CMK (cell line): ENCODE results near the gene SCUBE3.
A peak's percentile ranks its signal among the peaks of the same experiment; 100 is the strongest.

Experiments used
- DNase-seq: peaks from one replicate; pipeline ENCODE4 v3.0.0-alpha.2; 2010; ENCODE audit warnings: low read depth

SCUBE3 gene

DNA sequence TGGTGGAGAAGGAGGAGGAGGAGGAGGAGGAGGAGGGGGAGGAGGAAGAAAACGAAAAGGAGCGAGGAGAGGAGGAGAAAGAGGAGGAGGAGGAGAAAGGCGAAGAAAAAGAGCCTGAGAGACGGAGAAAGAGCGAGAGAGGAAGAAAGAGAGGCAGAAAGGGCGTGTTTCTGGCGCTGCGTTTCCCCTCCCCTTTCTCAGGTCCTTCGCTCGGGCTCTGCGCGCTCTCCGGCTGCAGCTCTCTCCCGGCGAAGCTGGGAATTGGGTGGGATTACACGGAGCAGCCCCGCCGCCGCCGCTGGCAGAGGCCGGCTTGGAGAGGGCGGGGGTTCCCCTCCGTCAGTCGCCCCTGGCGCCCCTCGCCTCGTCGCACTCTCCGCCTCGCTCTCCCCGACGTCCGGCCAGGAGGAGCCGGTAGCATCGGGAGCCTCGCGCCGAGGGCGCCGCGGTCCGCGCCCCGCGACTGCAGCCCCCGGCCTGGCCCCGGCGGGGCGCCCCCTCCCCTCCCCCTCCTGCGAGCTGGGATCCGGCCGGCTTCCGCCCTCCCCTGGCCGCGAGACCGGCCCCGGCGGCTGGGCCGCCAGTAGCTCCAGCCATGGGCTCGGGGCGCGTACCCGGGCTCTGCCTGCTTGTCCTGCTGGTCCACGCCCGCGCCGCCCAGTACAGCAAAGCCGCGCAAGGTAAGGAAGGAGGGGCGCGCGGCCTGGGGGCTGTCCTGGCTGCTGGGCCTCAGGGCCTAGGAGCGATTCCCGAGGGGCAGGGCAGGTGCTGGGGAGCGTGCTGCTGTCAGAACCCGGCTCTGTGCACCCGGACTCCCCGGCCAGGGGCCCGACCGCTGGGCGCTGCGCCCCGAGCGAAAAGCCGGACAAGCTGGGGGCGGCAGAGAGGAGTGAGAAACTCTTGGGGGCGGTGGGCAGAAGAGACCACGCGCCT, at the start of gene SCUBE3:
Gene SCUBE3, plus strand, starts transcription at position 133 of the 933 bp plus-strand sequence. Its CDS starts 463 bp downstream, at position 596.
- no peak for DNase-seq

DNA sequence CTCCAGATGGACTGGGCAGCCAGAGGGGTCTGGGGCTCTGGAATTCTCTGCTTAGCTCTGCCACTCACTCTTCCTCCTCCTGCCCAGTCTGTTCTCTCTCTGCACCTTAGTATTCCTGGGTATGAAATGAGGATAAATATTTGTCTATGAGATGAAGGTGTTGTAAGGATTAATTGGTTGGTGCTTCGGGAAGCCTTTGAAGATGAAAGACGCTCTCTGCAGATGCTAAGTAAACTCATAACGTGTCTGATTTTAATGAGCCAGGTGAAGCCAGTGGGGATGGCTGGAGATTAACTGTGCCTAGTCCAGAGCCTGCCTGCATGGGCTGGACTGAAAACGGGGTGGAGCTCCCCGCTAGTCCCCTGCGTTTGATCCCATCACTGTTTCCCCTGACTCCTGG, 49.5 kb upstream of the SCUBE3 start:
- DNase-seq: no peak

DNA sequence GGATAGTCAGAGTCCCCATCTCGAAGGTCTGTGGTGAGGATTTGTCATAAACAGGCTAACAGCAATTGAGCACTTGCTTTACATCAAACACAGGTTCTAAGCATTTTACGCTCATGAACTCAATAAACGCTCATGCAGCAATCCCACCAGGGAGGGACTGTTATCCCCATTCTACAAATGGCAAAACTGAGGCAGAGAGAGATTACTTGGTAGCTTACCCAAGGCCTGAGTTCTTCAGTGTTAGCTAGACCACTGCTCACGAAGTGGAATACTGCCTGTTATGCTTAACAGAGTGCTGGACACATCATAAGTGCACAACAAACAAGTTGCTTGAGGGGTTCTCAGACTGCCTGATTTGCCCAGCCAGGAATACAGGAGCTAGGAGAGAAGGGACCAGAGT, 48.9 kb upstream of the SCUBE3 start:
- no peak for DNase-seq

DNA sequence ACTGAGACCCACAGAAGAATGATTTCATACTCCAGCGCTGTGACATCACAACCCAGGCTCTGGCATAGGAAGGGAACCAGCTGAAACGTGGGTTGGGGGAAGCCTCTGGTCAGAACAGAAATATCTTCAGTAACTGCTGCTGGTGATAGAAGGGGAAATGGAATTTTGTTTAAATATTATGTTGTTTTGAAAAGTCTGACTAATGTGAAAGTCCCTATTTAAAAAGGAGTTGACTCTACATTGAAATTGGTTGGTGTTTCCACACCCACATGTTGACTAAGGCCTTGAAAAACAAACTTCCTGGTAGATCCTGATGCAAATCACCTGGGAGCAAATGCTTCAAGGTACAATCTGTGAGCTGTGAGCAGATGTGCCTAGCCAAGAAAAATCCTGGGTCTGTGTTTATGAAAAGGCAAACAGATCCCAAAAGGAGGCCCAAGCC, 48.1 kb upstream of the SCUBE3 start:
- DNase-seq: no peak

DNA sequence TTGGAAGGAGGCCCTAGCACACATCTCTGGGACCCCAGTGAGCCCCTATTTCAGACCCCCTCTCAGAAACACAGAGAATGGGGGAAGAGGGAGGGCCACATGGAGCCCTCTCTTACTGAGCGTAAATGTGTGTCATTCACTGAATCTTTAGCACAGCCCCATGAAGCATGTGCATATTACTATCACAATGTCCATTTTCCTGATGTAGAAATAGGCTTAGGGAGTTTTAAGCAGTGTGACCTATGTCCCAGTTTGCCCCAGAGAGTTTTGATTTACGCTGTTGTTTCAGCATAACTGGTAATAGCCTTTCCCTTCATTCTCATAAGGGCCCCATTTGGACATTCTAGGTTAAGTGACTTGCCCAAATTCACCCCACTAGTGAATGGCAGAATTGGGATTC, 47.6 kb upstream of the SCUBE3 start:
- DNase-seq: no peak

DNA sequence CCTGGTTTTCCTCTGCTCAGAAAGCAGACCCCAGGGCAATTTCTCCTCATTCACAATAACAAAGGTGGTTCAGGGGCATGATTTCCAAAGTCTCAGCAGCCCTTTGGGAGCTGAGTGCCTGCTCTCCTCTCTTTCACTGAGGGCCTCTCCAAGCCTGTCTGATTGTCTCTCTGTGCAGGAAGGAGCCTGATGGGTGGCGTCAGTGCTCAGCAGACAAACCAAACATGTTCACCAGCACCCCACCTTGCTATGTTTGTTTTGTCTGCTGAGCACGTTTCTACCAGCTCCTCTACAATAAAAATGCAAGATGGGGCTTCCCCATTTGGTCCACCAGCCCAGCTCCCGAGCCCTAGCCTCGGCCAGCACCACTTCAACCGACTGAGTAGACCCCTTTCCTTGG, 47.2 kb upstream of the SCUBE3 start:
- no peak for DNase-seq

DNA sequence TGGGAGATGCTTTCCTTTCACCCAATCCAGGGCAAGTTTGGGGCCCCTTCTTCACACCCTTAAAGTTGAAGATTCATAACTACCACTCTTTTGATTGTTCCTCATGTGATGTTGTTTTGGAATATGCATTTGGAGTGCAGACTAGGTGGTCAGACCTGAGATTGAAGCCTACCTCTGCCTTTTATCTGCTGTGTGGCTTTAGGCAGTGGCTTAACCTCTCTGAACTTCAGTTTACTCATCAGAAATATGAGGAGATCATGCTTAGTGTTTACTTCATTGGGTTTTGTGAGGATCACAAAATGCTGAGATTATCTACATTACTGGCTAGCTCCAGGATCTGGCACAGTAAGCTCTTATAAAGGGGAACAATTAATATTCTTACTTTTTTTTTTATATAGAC, 46.3 kb upstream of the SCUBE3 start:
- no peak for DNase-seq

DNA sequence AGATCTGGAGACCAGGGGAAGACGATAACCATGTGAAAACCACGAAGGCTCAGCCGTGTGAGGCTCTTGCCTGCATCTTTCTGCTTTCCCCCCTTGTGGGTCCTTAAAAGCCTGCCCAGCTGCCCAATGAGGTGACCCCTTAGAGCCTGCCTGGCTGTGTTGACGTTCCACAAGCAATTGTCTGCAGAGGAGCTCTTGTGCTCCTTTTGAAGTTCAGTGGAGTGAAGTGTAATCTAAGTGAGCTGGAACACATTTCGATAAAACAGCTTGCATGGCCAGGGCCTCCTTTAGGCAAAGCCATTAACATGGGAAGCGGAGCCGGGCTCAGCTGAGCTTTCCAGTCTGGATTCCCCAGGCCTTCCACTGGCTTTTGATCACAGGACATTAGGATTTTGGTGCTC, 45.3 kb upstream of the SCUBE3 start:
- DNase-seq: no peak

DNA sequence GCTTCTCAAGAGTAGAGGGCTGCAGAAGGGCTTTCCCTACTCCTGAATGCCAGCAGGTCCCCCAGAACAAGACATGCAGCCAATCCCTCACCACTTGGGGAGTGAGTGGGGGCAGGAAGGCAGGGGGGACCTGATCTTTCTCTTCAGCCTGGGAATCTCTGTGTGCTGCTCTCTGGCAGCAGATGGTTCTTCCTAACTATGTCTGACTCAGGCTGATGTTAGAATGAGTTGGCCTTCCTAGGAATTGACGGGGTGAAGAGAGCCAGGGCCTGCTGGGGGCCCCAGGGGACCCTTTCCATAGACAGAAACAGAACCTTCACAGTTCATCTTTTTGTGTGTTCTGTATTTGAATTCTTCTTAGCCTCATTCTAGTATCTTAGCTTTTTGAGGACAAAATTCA, 43.6 kb upstream of the SCUBE3 start:
- DNase-seq: no peak

DNA sequence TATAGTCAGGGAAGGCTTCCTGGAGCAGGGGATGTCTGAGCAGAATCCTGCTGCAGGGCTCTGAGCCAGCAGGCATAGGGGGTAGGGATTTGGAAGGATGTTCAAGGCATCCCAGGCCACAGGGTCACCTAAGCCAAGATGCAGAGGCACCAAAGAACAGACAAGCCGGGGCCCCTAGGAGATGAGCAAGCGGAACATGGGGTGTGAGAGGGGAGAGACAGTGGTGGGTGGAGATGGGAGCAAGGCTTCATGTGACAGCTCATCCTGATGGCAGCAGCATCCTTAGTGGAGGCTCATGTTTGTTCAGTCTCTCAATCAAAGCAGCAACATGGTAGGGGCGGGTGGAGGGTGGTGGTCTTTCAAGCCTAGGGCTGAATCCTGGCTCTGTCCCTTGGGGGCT, 42.9 kb upstream of the SCUBE3 start:
- DNase-seq: no peak

DNA sequence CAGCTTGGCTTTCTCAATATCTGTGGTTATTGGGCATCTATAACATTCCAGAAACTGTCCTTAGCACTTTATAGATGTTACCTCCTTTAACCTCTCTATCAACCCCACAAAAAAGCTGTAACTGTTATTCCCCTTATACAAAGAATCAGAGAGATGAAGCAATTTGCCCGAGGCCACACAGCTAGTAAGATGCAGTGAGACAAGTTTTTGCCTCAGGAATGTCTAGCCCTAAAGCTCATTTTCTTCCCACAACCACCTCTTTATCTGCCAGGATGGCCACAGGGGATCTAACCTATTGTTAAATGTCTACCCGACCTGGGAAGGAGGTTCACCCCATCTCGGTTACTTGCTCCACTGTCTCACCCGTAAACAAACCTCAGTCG, 40.7 kb upstream of the SCUBE3 start:
- no peak for DNase-seq

DNA sequence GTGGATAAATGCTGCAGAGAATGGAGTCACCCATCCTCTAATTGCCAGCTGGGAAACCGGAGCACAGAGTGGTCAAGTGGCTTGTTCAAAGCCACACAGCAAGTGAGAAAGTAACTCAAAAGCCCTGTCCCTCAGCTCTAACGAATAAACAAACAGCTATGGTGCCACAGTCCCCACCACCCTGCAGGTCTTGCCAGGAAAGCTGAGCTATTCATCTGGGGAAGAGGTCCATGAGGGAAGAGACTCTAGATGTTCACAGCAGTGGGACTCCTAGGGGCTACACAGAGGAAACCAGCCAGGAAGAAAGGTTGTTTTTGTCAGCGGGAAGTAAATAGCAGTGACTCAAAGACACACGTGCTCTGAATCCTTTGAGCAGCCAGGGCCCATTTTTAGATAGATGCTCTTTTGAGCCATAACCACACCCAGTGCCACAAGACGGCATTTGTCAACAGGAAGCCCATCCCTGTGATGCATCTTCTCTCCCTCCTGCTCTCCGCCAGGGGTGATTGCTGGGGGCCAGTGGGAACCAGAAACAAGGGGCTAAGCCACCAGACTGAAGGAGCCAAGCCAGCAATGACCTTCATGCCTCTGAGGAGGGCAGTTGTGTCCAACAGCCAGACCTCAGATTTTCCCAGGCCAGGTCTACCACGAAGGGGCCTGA, 40.2 kb upstream of the SCUBE3 start:
- DNase-seq: no peak

DNA sequence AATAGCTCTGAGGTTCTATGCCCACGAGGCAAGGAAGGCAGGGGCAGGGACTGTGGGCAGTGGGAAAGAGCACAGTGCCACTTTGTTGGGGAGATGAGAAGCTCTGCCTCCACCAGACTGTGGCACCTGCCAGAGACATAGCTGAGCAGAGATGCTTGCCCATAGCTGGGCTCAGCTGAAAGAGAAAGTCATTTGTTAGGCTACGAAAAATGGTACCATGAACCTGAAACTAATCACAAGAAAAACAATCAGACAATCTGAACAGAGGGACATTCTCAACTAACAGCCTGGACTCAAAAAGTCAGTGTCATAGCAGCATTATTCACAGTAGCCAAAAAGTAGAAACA, 39.7 kb upstream of the SCUBE3 start:
- no peak for DNase-seq

DNA sequence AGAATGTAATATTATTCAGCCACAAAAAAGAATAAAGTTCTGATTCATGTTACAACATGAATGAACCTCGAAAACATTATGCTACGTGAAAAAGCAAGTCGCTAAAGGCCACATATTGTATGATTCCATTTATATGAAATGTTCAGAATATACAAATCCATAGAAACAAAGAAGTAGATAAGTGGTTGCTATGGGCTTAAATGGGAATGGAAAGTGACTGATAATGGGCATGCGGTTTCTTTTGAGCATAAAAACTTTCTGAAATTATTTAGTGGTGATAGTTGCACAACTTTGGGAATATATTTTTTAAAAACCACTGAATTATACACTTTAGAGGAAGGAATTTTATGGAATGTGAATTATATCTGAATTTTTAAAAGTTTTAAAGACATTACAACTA, 39.3 kb upstream of the SCUBE3 start:
- DNase-seq: no peak

DNA sequence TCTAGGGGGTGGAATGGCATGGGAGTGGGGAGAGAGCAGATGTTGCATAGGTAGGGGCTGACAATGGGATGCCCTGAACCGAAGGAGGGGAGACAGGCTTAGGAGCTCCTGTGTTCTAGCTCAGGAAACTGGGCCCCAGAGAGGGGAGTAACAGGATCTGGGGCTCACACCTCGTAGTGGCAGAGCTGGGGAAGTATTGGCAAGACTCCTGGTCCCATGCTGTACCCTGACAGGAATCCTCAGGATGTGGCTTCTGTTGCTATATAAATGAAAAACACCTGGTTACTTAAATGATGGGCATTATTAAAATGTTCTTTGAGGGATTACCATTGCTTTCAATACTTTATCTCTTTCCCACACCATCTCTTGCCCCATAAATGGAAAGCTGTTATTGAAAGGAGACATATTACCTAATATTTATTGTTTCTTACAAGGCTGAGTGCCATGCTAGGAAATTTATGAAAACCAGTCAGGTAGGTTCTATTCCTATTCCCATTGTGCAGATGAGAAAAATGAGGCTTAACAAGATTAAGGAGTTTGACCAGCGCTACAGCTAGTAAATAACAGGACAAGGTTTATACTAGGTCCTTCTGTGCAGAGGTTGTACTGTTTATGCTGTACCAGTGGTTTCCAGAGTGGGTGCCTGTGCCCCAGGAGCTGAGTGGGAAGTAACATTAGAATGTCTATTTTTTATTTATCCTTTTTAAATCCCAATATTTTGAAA, 37.3 kb upstream of the SCUBE3 start:
- no peak for DNase-seq

DNA sequence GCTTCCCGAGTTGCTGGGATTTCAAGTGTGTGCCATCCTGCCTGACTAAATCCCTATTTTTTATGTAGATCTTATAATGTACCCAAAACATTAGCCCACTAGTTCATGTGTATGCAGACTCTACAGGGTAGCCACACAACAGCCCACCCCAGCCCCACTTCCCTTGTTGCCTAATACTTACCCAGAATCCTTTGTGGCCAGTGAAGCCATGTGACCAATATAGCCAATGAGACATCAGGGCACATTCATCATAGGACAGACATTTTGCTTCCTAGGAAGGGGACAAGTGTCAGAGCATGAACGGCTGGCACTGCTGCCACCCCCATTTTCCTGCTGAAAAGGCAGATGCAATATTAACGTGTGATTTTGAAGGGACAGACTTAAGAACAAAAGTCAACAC, 36.6 kb upstream of the SCUBE3 start:
- DNase-seq: peak; percentile 3

DNA sequence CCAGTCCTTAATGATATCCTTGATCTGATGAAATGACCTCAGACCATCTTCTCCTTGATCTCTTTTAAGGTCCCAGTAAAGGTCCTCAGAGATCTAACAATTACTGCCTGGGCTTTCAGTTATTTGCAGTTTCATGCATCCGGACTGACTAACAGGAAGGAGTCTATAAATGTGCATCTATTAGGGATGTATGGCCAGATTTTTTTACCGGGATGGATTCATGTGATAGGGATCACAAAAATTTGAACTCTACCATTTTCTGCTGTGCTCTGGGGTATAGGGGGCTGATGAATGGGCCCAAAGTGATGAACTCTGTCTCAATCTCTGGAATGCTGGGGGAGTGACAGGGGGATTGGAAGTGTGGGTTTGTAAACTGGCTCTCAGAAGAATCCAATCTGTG, 36.2 kb upstream of the SCUBE3 start:
- DNase-seq: no peak

DNA sequence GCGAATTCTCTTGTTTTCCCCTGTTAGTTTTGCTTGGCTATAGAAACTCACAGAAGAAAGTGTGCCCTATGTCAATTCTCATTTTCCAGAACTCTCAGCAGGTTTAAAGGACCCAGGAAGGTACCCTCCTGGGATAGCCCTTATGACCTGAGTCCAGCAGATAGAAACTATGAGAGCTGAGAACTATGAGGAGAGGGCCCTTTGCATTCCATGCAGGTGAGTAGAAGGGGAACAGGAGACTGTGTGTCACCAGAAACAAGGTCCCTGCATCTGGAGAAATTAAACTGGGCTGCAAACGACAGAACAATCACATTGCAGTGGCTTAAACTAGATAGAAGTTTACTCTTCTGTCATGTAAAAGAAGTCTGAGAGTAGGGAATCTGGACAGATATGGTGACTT, 35.7 kb upstream of the SCUBE3 start:
- no peak for DNase-seq

DNA sequence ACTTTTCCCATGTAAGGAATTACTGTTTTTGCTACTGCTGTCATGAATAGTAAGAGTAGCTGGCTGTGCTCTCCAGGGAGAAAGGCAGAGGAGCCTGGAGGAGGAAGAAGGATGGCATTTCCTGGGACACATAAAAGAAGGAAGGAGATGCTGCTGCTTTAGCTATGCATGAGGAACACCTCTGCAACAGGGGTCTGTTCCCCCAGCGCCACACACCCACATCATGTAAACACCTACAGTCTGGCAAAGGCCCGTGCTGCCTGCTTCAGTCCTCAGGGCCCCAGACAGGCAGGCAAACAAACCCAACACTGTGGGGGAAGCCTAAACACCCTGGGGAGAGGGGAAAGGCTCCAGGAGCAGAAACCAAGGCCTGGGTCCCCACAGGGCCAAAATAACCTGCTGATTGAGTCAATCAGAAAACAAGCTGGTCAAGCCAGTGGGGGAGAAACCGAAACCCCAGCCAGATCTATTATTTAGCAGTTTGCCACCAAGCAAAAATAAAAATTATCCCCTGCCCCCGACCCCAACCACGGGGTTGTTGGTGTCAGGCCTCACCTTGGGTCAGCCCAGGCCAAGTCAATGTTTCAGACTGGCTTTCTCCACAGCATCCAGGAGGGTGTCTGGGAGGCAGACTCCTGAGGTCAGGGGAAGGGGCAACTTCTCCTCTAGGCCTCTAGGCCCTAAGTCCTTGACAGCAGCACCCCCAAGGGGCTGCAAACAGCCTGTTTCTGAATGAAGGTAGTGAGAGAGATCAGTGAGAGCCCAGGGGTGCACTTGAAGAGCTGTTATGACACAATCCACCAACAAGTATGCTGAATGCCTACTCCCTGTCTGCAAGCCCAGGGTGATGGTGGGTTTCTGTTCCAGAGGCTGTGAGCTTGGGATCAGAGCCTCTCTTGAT, 34.6 kb upstream of the SCUBE3 start:
- no peak for DNase-seq

DNA sequence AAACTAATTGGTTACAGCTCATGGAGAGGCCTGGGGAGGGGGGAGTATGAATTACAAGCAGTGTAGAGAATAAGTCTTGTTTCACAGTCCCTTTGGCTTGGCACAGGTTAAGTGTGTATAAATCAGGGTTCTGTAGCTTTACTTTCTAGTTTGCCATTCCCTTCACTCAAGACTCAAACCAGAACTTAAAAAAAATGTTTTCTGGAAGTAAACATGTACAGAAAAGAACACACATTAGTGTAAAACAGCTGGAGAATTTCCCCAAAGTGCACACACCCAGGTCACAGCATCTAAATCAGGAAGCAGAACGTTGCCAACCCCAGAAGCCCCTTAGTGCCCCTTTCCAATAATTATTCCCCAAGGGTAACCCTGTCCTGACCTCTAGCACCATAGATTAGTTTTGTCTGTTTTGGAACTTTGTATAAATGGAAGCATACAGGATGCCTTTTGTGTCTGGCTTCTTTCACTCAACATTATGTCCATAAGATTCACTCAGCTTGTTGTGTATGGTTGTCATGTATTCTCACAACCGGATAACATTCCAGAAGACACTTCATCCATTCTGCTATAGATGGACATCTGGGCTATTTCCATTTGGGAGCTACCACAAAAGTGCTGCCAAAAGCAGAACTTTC, 33.7 kb upstream of the SCUBE3 start:
- DNase-seq: no peak

DNA sequence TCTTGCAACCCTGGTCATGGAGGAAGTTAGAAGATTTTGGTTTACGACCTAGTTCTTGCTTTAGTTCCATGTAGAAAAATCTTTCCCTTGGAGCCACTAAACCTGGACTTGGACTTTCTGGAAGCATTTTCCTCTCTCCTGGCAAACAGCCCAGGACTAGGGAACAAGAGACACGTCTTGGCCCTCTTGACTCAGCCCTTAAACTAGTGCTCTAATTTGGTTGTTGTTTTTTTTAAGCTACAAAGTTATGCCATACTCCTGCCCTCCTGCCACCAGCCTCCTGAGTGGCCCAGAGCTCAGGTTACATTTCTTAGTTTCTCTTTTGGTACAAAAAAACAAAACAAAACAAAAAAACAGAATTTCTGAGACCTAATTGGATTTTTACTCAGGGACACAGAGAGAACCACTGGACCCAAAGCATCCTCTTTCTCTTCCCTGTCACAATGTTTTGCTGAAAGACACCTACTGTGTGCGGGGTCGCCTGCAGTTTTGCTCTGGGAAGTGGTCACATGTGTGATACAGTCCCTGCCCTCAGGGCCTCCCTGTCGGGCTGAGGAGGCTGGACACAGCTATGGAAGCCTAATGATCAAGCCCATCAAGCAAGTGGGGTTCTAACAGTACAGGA, 32.3 kb upstream of the SCUBE3 start:
- no peak for DNase-seq
